ENCODE results near the gene TUBGCP5.
A peak's percentile ranks its signal among the peaks of the same experiment; 100 is the strongest.

Gene TUBGCP5

DNA sequence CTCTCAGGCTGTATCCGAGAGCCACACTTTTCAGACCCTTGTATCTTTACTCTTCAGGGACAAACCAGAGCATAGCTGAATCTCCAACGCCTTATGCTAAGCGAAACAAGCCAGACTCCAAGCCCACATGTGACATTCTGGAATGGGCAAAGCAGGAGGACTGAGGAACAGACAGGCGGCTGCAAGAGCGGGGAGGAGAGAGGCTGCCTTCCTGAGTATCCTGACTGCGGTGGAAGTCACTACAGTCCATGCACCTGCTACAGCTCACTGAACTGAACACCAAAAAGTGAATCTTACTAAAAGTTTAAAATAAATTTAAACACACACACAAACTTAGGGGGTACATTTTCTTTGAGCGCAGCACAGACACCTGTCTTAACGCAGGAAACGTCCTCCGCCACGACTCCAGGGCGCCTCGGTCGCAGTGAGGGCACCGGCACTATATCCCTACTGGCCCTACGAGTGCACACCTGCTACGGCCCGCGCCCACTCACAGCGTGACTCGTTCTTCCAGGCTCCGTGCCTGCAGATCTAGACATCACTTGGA is 60.6 kb downstream of the TUBGCP5 start:
- DNase-seq (ENCODE audit: low spot score): no peak

DNA sequence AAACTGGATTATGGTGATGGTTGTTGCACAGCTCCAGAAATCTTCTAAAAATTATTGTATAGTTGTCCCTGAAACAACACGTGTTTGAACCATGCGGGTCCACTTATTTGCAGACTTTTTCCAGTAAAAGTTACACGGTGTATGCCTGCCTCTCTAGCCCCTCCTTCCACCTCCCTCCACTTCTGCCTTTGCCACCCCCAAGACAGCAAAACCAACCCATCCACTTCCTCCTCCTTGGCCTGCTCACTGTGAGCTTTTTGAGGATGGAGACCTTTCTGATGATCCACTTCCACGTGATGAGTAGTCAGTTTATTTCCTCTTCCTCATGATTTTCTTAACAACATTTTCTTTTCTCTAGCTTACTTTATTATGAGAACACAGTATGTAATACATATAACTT is 64.6 kb downstream of the TUBGCP5 start:
- peak; percentile 67 for DNase-seq (ENCODE audit: low spot score)

DNA sequence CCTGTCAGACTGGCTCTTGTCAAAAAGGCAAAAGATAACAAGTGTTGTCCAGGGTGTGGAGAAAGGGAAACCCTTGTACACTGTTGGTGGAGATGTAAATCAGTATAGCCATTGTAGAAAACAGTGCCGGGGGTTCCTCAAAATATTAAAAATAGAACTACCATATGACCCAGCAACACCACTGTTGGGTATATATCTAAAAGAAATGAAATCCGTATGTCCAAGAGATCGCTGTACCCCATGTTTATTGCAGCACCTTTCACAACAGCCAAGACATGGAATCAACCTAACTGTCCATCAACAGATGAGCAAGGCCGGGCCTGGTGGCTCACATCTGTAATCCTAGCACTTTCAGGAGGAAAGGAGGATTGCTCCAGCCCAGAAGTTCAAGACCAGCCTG is 65.4 kb downstream of the TUBGCP5 start:
- no peak for DNase-seq (ENCODE audit: low spot score)

- DNase-seq (ENCODE audit: low spot score): peak; percentile 58
Measured at GRCh38 chr15:22973286-22973685, 66.1 kb downstream of the TUBGCP5 start.

DNA sequence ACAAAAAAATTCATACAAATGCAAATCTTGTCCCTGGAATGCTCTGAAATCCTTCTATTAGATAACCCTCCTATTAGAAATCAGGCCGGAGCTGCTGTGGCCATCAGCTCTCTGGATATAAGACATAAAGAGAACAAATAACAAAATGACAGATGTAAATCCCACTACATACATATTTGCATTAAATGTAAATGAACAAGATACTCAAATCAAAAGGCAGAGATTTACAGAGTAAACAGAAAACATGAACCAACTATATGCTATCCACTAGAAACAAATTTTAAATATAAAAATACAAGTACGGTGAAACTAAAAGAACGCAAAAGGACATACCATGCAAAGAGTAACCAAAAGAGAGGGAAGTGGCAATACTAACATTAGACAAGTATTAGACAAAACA is 69.9 kb downstream of the TUBGCP5 start:
- no peak for DNase-seq (ENCODE audit: low spot score)

GRCh38 chr15:22968366-22968765 is 71.0 kb downstream of the TUBGCP5 start:
- DNase-seq (ENCODE audit: low spot score): peak; percentile 16

GRCh38 chr15:22967084-22967770 is 72.1 kb downstream of the TUBGCP5 start:
- DNase-seq (ENCODE audit: low spot score): no peak

GRCh38 chr15:22966321-22967083 is 72.9 kb downstream of the TUBGCP5 start:
- peak; percentile 34 for DNase-seq (ENCODE audit: low spot score)

DNA sequence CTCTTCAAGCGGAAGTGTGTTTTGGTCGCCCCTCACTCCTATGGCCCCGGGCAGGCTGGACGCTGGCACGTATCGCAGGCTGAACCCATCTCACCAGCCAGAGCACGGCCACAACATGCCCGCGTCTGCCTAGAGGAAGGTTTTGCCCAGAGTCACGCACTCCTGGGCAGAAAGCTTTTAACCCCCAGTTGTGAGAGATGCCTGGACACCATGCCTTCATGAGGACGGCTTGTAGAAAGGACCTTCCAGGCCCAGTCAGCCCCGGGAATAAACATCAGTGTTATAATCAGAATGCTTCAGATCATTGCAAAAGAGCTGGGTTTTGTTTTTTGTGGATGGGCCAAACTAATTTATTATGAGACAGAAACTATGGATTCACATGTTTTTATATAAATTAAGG is 75.7 kb downstream of the TUBGCP5 start:
- peak; percentile 4 for DNase-seq (ENCODE audit: low spot score)

GRCh38 chr15:22962611-22963010 is 76.8 kb downstream of the TUBGCP5 start:
- no peak for DNase-seq (ENCODE audit: low spot score)

GRCh38 chr15:22961762-22962161 is 77.6 kb downstream of the TUBGCP5 start:
- peak; percentile 17 for DNase-seq (ENCODE audit: low spot score)

GRCh38 chr15:22960556-22960955 is 78.8 kb downstream of the TUBGCP5 start:
- no peak for DNase-seq (ENCODE audit: low spot score)

- no peak for DNase-seq (ENCODE audit: low spot score)
Measured at GRCh38 chr15:22960126-22960525, 79.2 kb downstream of the TUBGCP5 start.

DNA sequence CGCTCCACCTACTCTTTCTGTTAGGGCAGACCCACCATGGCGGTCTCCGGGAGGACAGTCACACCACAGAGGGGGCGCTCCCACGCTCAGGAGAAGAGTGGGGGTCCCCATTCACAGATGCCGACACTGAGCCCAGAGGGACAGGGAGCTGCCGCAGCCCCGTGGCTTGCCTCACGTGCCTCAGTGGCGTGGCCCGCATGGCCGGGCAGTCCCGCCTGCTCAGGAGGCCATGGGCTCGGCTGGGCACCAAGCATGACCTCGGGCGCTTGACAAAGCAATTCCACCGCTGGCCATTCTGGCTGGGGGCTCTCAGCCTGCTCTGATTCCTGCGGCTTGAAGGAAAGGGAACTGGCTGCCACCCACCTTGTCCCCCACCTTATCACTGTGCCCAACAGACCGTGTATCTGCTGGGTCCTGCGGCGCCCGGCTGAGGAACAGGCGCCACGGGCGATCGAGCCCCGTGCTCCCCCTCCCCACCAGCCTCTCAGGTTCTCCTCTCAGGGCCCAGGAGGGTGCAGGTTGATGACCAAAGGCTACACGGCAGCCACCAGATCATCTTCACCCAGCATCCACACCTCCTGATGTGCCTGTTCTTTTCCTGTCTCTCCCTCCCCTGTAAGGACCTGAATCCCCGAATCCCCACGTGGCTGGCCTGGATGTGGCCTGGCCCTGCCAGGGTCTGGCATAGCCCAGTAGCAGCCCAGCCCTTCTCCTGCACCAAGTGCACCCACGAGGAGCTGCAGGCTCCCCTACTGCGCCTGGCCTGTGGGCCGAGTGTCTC is 79.9 kb downstream of the TUBGCP5 start:
- no peak for DNase-seq (ENCODE audit: low spot score)

DNA sequence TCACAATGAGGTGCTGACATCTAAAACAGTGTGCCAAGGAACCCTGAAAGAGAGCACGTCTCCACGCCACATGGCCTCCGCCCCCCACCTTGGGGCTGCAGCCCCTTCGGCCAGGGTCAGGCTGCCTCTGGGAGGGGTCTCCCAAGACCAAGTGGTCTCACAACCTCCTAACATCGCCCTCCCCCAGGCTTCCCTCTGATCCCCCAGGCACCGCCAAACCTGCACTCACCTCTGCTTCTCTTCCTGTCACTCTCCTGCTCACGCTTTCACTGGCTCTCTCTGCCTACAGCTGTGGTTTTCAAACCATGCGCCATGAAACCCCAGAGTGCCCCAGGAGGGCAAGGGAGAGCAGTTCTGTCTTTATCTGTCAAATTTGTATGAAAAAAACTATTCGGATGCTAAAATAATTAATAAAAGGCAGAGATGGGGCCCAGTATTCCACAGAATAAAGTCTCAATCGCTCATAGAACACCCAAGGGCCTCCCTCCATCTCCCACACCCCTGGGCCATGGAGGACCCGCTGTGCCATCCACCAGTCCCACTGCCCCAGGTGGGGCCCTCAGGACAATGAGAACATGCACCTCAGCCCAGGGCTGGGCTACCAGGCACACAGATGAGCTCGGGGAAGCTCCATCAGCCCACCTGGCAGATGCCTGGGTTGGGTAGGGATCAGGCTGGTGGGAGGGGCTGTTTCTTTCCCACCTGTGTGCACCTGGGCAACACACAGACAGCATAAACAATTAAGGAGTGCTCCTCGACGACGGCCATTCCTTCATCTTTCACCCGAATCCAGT is 80.7 kb downstream of the TUBGCP5 start:
- DNase-seq (ENCODE audit: low spot score): no peak

GRCh38 chr15:22956978-22957260 is 82.5 kb downstream of the TUBGCP5 start:
- no peak for DNase-seq (ENCODE audit: low spot score)

- peak; percentile 79 for DNase-seq (ENCODE audit: low spot score)
Measured at GRCh38 chr15:22956257-22956977, 83.0 kb downstream of the TUBGCP5 start.

DNA sequence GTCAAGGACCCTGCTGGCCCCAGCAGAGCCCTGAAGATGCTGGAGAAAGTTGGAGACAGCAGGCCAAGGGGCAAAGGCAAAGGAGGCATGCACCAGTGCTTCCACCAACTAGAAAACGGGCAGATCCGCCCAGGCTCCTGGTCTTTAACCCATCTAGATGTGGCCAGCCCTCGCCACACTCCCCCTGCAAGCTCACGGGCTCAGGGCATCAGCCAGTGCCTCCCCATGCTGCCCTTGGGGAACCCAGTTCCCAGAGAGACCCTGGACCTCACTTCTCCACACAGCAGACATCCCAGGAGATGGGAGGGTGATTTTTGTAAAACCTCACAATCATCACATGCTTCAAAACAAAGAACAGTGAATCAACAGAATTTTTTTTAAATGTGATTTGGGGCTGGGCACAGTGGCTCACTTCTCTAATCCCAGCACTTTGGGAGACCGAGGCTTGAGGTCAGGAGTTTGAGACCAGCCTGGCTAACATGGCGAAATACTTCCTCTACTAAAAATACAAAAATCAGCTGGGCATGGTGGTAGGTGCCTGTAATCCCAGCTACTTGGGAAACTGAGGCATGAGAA is 83.7 kb downstream of the TUBGCP5 start:
- DNase-seq (ENCODE audit: low spot score): peak; percentile 30

DNA sequence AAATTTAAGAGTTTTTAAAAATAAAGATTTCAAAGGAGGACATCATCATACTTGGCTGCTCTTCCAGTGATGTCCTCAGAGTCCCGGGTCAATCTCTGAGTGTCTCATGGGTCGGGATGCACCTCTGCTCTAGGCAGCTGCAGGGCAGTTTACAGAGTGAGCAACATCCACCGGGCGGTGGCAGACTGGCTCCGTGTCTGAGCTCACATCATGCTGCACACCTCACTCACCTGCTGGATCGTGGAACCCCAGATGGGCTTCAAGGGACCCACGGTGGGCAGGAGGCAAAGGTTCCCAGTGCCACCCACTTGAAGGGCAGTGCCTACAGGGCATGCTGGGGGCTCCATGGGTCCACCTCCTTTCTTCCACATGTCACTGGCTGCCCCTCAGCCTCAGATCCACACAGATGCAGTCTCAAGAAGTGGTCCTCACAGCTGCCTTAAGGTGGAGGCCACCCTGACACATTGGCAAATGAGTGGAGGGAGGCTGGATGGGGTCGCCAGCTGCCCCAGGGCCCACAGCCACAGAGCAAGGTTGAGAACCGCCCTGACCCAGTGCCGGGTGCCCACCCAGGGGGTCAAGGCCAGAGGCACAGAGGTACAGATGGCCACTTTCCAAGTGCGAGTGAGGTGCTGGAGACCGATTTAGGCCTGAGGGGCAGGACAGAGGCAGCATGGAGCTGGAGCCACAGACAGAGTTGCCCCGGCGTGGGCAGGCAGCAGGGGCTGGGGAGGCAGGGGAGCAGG is 84.4 kb downstream of the TUBGCP5 start:
- peak; percentile 6 for DNase-seq (ENCODE audit: low spot score)

- peak; percentile 14 for DNase-seq (ENCODE audit: low spot score)
Measured at GRCh38 chr15:22954326-22954725, 85.0 kb downstream of the TUBGCP5 start.
